PC-3 (cell line): ENCODE measurements around the gene CAMK2B. TPM values are rescaled to one million over a fixed set of nuclear protein-coding genes. Genes with fewer than 3 reads are reported as not detected.

Experiments used
- ATAC-seq: fragments of 200-7000 bp; cut with Tn5 transposase; 2 replicates; pipeline ENCODE4 v1.9.1; 2020; ENCODE audit warnings: mild to moderate bottlenecking, moderate library complexity
- BruUV-seq: library from RNA; stranded (reverse); fragments of 400-500 nt; replicated peaks from 2 replicates; lab custom pipeline; 2021; lab: Mats Ljungman, UMichigan
- CTCF ChIA-PET: fragments of 300-600 bp; sonication (Branson Sonifier 250); formaldehyde crosslinking; loops from one replicate; lab custom pipeline; 2022; ENCODE audit warnings: antibody characterized with exemption; lab: Charles Lee
- POLR2A ChIA-PET: fragments of 300-600 bp; sonication (Branson Sonifier 250); formaldehyde crosslinking; loops from one replicate; lab custom pipeline; 2022; ENCODE audit warnings: antibody characterized with exemption; ENCODE audit not compliant: unreplicated experiment; lab: Charles Lee
- DNase-seq: peaks from one replicate; pipeline ENCODE4 v3.0.0-alpha.2; 2015
- H2AFZ ChIP-seq: fragments of 300-600 bp; sonication (generic); 2 replicates; pipeline ENCODE4 v1.6.0; 2016; ENCODE audit warnings: antibody characterized with exemption, low read length
- H3F3A ChIP-seq: fragments of 300-600 bp; sonication (generic); one replicate; pipeline ENCODE4 v1.6.0; 2017; ENCODE audit warnings: antibody characterized with exemption, low read length, control low read depth, mild to moderate bottlenecking; ENCODE audit not compliant: unreplicated experiment
- H3K27ac ChIP-seq: fragments of 300-600 bp; sonication (generic); 2 replicates; pipeline ENCODE4 v1.5.1; 2016; ENCODE audit warnings: mild to moderate bottlenecking, low read length
- H3K27me3 ChIP-seq: fragments of 300-600 bp; sonication (generic); 2 replicates; pipeline ENCODE4 v1.6.1; 2016; ENCODE audit warnings: low read length, mixed read lengths
- H3K36me3 ChIP-seq: fragments of 300-600 bp; sonication (generic); 2 replicates; pipeline ENCODE4 v1.6.1; 2016; ENCODE audit warnings: low read depth, mixed run types, low read length, mixed read lengths
- H3K4me1 ChIP-seq: fragments of 300-600 bp; sonication (generic); 2 replicates; pipeline ENCODE4 v1.5.1; 2016; ENCODE audit warnings: low read length; ENCODE audit not compliant: insufficient read depth
- H3K4me2 ChIP-seq: fragments of 300-600 bp; sonication (generic); 2 replicates; pipeline ENCODE4 v1.6.0; 2016; ENCODE audit warnings: low read length
- H3K4me3 ChIP-seq: fragments of 300-600 bp; sonication (generic); 2 replicates; pipeline ENCODE4 v1.5.1; 2016; ENCODE audit warnings: mild to moderate bottlenecking, low read length, mixed read lengths
- H3K79me2 ChIP-seq: fragments of 300-600 bp; sonication (generic); 2 replicates; pipeline ENCODE4 v1.6.1; 2017; ENCODE audit warnings: low read length, mixed read lengths
- H3K9ac ChIP-seq: fragments of 300-600 bp; sonication (generic); 2 replicates; pipeline ENCODE4 v1.6.0; 2016; ENCODE audit warnings: mild to moderate bottlenecking, low read length
- H3K9me2 ChIP-seq: fragments of 300-600 bp; sonication (generic); replicated peaks from 2 replicates; pipeline ENCODE4 v1.6.1; 2016; ENCODE audit warnings: mixed run types, low read length, mixed read lengths
- H3K9me3 ChIP-seq: fragments of 300-600 bp; sonication (generic); 2 replicates; pipeline ENCODE4 v1.6.1; 2016; ENCODE audit warnings: low read length, mixed read lengths
- H4K20me1 ChIP-seq: fragments of 300-600 bp; sonication (generic); 2 replicates; pipeline ENCODE4 v1.6.1; 2016; ENCODE audit warnings: low read length, mixed read lengths
- CTCF ChIP-seq: fragments of 300-600 bp; sonication (generic); conservative IDR thresholded peaks from 2 replicates; pipeline ENCODE4 v1.5.1; 2017; ENCODE audit warnings: antibody characterized with exemption, low read depth, mild to moderate bottlenecking, low read length
- EZH2 ChIP-seq: fragments of 300-600 bp; sonication (generic); IDR thresholded peaks from one replicate; pipeline ENCODE4 v1.6.1; 2017; ENCODE audit warnings: antibody characterized with exemption, mild to moderate bottlenecking, low read length; ENCODE audit not compliant: unreplicated experiment
- EZH2phosphoT487 ChIP-seq: fragments of 300-600 bp; sonication (generic); IDR thresholded peaks from 2 replicates; pipeline ENCODE4 v1.6.1; 2018; ENCODE audit warnings: mild to moderate bottlenecking, antibody characterized with exemption, low read length, borderline replicate concordance
- intact Hi-C: fragments of 100-400 bp; cut with micrococcal nuclease; formaldehyde crosslinking; loops from 2 replicates; pipeline ENCODE4 v1.9.0; 2023
- total RNA-seq: library from RNA; depleted of rRNA; stranded (reverse); fragments of >200 nt; gene quantifications from 2 replicates; pipeline ENCODE4 v1.2.3, GENCODE V29; 2014

CAMK2B gene
- total RNA-seq, 1 experiment from 2014 or later, result 1.2 TPM

- H3K9ac ChIP-seq, result no peak overlapping the region
- H2AFZ ChIP-seq, result no peak overlapping the region
- intact Hi-C loops, result no loop called here
- H3K36me3 ChIP-seq, result no peaks in the 10 kb centered on the region
- TF ChIP-seq CTCF, result no peak
- no peak for TF ChIP-seq EZH2
- TF ChIP-seq EZH2phosphoT487, result no peak
- no TSS peak for BruUV-seq
- H3K9me2 ChIP-seq, result no peaks in the 10 kb centered on the region
- H3K4me2 ChIP-seq, result no peak overlapping the region
- DNase-seq (no peak), ATAC-seq (no peak)
- H4K20me1 ChIP-seq, result no peaks in the 10 kb centered on the region
- POLR2A ChIA-PET, result interaction anchor here (0.7 kb wide), 1 partner anchor 1269 kb away, joined by 3 read pairs; no protein-coding TSS in a partner anchor
- no peak overlapping the region for H3K27ac ChIP-seq
- CTCF ChIA-PET, result interaction anchor here (0.6 kb wide), 1 partner anchor 219 kb away, joined by 3 read pairs; no protein-coding TSS in a partner anchor
- no peaks in the 10 kb centered on the region for H3F3A ChIP-seq
- H3K27me3 ChIP-seq, result no peaks in the 10 kb centered on the region
- H3K4me1 ChIP-seq, result no peaks in the 10 kb centered on the region
- no peak overlapping the region for H3K4me3 ChIP-seq
- no peaks in the 10 kb centered on the region for H3K9me3 ChIP-seq
- no peaks in the 10 kb centered on the region for H3K79me2 ChIP-seq
These were observed 87.2 kb downstream of the CAMK2B start for GRCh38 chr7:44238116-44238695.

DNA sequence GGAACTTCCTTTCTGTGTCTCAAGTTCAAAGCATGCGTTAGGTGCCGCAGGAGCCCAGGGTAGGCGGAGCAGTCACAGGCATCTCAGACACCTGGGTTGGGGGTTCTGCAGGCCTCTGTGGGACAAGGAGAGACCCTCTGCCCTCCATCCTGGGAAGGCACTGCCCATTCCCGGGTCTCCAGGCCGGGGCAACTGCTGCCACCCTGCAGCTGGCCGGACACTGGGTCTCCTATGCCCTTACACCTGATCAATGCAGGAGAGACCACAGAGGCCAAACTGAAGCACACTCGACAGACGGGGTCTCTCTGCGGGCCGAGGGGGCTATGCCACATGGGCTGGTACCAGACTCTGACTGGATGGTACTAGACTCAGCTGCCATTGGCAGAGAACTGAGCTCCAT lies 87.7 kb downstream of the CAMK2B start:
- H3K9ac ChIP-seq, result no peak overlapping the region
- no peak overlapping the region for H3K27ac ChIP-seq
- H2AFZ ChIP-seq, result no peak overlapping the region
- no peaks in the 10 kb centered on the region for H4K20me1 ChIP-seq
- no peak overlapping the region for H3K4me2 ChIP-seq
- ChIA-PET CTCF (no interaction called here), POLR2A (interaction anchor here (0.7 kb wide), 1 partner anchor 1270 kb away, joined by 3 read pairs; no protein-coding TSS in a partner anchor)
- BruUV-seq, result no TSS peak
- H3F3A ChIP-seq, result no peaks in the 10 kb centered on the region
- no peaks in the 10 kb centered on the region for H3K79me2 ChIP-seq
- H3K4me1 ChIP-seq, result no peaks in the 10 kb centered on the region
- H3K9me2 ChIP-seq, result no peaks in the 10 kb centered on the region
- no peak for DNase-seq
- H3K27me3 ChIP-seq, result no peaks in the 10 kb centered on the region
- intact Hi-C loops, result no loop called here
- no peaks in the 10 kb centered on the region for H3K36me3 ChIP-seq
- no peaks in the 10 kb centered on the region for H3K9me3 ChIP-seq
- TF ChIP-seq EZH2 (no peak), CTCF (no peak), EZH2phosphoT487 (no peak)
- no peak for ATAC-seq
- H3K4me3 ChIP-seq, result no peak overlapping the region

DNA sequence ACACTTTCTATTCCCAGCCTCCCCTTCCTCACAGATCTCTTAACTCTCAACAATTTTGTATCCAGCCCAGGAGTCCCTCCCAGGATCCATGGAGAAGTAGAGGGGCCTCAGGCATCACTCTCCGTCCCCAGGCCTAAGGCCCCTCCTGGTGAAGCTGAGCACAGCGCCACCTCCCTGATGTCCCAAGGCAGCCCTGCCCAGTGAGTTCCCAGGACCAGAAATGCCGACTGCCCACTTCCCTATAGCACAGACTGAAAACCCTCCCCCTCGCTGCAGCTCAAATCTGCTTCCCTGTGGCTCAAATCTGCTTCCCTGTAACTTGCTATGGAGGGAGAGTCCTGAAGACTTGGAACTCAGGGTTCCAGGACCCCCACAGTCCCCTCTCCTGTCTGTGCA lies 89.1 kb downstream of the CAMK2B start:
- Histone ChIP-seq H4K20me1 (no peaks in the 10 kb centered on the region), H3K9ac (no peak overlapping the region), H3K27ac (no peak overlapping the region), H3K4me3 (no peak overlapping the region), H3K9me3 (no peaks in the 10 kb centered on the region), H3F3A (no peaks in the 10 kb centered on the region), H3K4me1 (no peaks in the 10 kb centered on the region), H3K27me3 (no peaks in the 10 kb centered on the region), H3K9me2 (no peaks in the 10 kb centered on the region), H3K36me3 (no peaks in the 10 kb centered on the region), H3K4me2 (no peak overlapping the region), H2AFZ (no peak overlapping the region), H3K79me2 (no peaks in the 10 kb centered on the region)
- ChIA-PET POLR2A (no interaction called here), CTCF (no interaction called here)
- no peak for DNase-seq
- BruUV-seq, result no TSS peak
- intact Hi-C loops, result no loop called here
- no peak for ATAC-seq
- TF ChIP-seq EZH2 (no peak), EZH2phosphoT487 (no peak), CTCF (no peak)
